CD4-positive, alpha-beta T cell treated with Interleukin-4 for 4 hours (primary cell): Measurements from ENCODE around the gene KHDRBS1.
A peak's percentile ranks its signal among the peaks of the same experiment; 100 is the strongest.
"Not testable (repeated sequence)": the region's sequence is repeated elsewhere in the genome, so short reads cannot be mapped to it uniquely, and the experiment has no call there.

Source experiments
- DNase-seq: peaks from one replicate; pipeline ENCODE4 v3.0.0-alpha.2; 2020

Gene KHDRBS1

GRCh38 chr1:32014199-32014947, 705 bp downstream of the KHDRBS1 start:
- DNase-seq: peak; percentile 19

GRCh38 chr1:32014948-32015273, 1.2 kb downstream of the KHDRBS1 start:
- no peak for DNase-seq

GRCh38 chr1:32020339-32020738, 6.7 kb downstream of the KHDRBS1 start:
- no peak for DNase-seq

GRCh38 chr1:32021574-32022018, 7.9 kb downstream of the KHDRBS1 start:
- not testable (repeated sequence) for DNase-seq

GRCh38 chr1:32023351-32023750, 9.7 kb downstream of the KHDRBS1 start:
- no peak for DNase-seq

GRCh38 chr1:32025515-32025914, 11.8 kb downstream of the KHDRBS1 start:
- no peak for DNase-seq

GRCh38 chr1:32028746-32029145, 15.1 kb downstream of the KHDRBS1 start:
- no peak for DNase-seq

GRCh38 chr1:32031578-32032274, 18.1 kb downstream of the KHDRBS1 start:
- DNase-seq: no peak

- DNase-seq: no peak
Observed at GRCh38 chr1:32032275-32032615, 18.6 kb downstream of the KHDRBS1 start.

- no peak for DNase-seq
Observed at GRCh38 chr1:32035119-32035518, 21.5 kb downstream of the KHDRBS1 start.

GRCh38 chr1:32040711-32041110, 27.0 kb downstream of the KHDRBS1 start:
- DNase-seq: no peak

- DNase-seq: no peak
Observed at GRCh38 chr1:32042330-32042729, 28.7 kb downstream of the KHDRBS1 start.

GRCh38 chr1:32044234-32044633, 30.6 kb downstream of the KHDRBS1 start:
- no peak for DNase-seq

- DNase-seq: no peak
Observed at GRCh38 chr1:32045772-32046171, 32.1 kb downstream of the KHDRBS1 start.

- DNase-seq: no peak
Observed at GRCh38 chr1:32047701-32048100, 34.0 kb downstream of the KHDRBS1 start.

GRCh38 chr1:32048440-32048839, 34.8 kb downstream of the KHDRBS1 start:
- DNase-seq: no peak

GRCh38 chr1:32051706-32052105, 38.0 kb downstream of the KHDRBS1 start:
- no peak for DNase-seq

- DNase-seq: no peak
Observed at GRCh38 chr1:32052887-32053286, 39.2 kb downstream of the KHDRBS1 start.

- DNase-seq: no peak
Observed at GRCh38 chr1:32055416-32055815, 41.7 kb downstream of the KHDRBS1 start.

- no peak for DNase-seq
Observed at GRCh38 chr1:32056598-32056997, 42.9 kb downstream of the KHDRBS1 start.

- DNase-seq: no peak
Observed at GRCh38 chr1:32060914-32061313, 47.2 kb downstream of the KHDRBS1 start.

- DNase-seq: no peak
Observed at GRCh38 chr1:32062867-32063230, 49.2 kb downstream of the KHDRBS1 start.

GRCh38 chr1:32063261-32063681, 49.6 kb downstream of the KHDRBS1 start:
- DNase-seq: peak; percentile 41

- DNase-seq: not testable (repeated sequence)
Observed at GRCh38 chr1:32065613-32066488, 52.2 kb downstream of the KHDRBS1 start.
